HG03135 (cell line): ENCODE data around the gene HNRNPM.

Experiments
- ATAC-seq: cut with Tn5 transposase; IDR thresholded peaks from one replicate; pipeline ENCODE4 v1.9.1; 2021; ENCODE audit warnings: mild to moderate bottlenecking, moderate library complexity; ENCODE audit not compliant: unreplicated experiment

Gene HNRNPM

DNA sequence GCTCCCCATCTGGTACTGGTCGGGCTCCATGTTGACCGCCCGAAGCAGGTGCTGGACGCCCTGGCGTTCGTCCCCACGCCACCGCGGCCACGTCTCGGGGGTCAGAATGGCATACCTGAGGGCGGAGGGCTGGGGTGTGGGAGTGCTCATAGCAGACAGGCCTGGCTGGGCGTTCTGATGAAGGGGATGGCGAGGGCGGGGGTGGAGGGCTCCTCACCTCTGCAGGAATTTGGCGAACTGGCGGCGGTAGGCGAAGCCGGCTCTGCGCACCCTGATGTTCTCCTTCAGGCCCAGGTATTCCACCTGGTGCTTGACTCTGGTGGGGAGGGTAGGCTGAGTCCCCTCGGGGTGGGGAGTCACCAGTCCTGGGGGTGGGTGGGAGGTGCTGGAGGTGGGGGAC is 91.5 kb downstream of the HNRNPM start:
- ATAC-seq, result no peak

DNA sequence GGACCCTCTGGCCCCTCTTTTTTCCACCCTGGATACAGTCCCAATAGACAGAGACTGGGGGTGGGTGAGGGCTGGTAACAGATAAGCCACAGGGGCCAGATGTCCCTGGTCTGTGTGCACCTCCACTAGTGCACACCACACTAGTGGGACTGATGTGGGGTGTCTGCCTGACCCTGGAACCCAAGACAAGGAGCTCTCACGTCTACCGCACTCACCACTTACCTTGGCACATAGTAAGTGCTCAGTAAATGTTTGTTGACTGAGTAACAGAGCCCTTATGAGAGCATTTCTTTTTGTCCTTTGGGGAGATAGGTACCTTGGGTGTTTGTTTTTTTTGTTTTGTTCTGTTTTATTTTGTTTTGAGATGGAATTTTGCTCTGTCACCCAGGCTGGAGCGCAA is 92.3 kb downstream of the HNRNPM start:
- ATAC-seq, result no peak
